K562 treated with DMSO at 1 percent for 24 hours (cell line): ENCODE measurements around the gene RAP2A. TPM values are rescaled to one million over a fixed set of nuclear protein-coding genes. Genes with fewer than 3 reads are reported as not detected.

Source experiments
- total RNA-seq: library from RNA; unstranded; fragments of 300-600 nt; gene quantifications from 2 replicates; pipeline ENCODE4 v1.2.3, GENCODE V29; 2022; ENCODE audit warnings: low read depth; ENCODE audit not compliant: insufficient read depth

The RAP2A gene
- total RNA-seq, result 5.5 and 7.7 TPM in 2 replicates

GRCh38 chr13:97433727-97434396, at the start of gene RAP2A:
Gene RAP2A, plus strand, starts transcription at chr13:97434169. Its CDS starts 302 bp downstream, at chr13:97434471.

Other genes with a start within 250 kb of the RAP2A start
- gene MBNL2, start 211.8 kb upstream of the RAP2A start, total RNA-seq, result 10.5 and 12.7 TPM in 2 replicates